ENCODE measurements around the gene ANGPTL8.

ANGPTL8 gene

GRCh38 chr19:11239377-11240000 lies at the start of gene ANGPTL8:
Gene ANGPTL8 (plus strand): TSS chr19:11239619. CDS start chr19:11239638, 19 bp downstream.
- no peak for DNase-seq

DNA sequence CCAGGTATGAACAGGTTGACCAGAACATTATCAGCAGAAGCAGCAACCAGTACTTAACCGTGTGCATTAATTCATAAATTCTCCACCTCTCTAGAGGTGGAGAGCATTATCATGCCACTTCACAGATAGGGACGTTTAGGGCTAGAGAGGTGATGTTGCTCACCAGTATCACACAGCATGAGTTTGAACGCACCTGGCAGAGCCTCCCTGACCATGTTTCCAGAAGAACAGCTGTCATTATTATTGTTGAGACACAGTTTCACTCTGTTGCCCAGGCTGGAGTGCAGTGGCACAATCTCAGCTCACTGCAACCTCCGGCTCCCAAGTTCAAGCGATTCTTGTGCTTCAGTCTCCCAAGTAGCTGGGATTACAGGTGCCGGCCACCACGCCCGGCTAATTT lies 48.9 kb upstream of the ANGPTL8 start:
- no peak for DNase-seq

DNA sequence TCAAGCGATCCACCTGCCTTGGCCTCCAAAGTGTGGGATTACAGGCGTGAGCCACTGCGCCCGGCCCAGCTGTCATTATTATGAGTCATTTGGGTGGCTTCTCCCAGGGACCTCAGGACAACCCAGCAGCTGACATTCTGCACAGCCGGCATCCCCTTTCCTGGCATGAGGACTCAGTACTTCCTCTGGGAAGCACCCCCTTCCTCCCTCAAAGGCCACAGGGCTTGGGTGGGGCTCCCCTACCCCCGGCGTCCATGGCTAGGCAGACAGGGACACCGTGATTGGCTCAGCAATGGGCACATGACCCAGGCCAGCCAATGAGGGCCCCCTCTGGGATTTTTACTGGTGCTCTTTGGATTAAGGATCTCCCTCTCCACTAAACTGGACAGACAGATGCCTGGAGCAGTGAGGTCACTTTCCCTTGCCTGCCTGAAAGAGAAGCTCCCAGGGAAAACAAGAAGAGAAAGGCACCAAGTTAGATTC lies 48.1 kb upstream of the ANGPTL8 start:
- DNase-seq, result no peak

DNA sequence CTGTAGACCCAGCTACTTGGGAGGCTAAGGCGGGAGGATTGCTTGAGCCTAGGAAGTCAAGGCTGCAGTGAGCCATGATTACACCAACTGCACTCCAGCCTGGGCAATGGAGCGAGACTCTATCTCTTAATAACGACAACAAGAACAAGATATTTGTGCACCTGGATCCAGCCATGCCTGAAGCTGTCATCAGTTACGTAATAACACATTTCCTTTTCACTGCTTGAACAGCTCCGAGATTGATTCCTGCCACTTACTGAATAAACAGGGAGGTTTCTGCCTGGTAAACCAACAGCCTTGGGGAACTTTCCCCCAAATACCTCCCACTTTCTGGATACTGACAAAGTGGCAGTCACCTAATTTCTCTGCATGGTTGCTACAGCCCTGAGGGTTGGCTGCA lies 47.5 kb upstream of the ANGPTL8 start:
- no peak for DNase-seq

DNA sequence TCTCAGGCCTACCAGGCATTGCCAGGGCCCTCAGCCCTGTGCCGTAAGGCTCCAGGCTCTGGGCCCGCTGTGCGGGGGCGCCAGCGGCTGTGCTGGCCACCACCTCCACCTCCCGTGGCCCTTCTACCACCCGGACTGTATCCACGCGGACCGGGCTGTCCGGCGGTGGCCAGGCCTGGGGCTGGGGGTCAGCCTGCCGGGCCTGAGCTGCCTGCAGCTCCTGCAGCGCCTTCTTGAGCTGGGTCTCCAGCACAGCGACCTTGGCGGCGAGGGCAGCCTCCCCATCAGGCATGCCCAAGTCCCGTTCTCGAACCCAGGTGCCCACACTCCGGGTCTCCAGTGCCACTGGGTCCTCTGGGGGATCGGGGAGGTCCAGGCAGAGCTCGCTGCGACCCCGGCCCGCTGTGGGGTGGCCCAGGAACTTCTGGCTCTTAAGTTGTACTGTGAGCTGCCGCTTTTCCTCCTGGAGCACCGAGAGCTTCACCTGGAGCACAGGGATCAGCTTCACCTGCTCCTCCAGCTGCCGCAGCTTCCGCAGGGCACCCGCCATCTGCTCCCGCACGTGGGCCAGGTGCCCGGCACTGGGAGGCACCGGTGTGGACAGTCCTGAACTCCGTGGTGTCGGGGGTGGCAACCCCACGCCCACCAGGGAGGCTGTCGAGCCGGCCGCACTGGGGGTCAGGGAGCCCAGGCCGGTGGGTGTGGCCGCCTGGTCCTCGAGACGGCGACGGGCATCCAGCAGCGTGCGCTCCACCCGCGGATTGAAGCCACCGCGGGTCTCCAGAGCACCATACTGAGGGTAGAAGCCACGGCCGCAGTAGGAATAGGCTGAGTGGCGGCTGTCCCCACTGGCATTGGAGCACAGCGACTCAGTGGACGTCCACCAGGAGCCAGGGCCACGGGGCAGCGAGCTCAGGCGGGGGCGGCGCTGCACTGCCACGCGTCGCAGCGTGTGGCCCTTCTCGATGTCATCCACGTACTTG lies 46.2 kb upstream of the ANGPTL8 start:
- DNase-seq, result no peak

GRCh38 chr19:11194173-11194572 lies 45.2 kb upstream of the ANGPTL8 start:
- DNase-seq, result no peak

DNA sequence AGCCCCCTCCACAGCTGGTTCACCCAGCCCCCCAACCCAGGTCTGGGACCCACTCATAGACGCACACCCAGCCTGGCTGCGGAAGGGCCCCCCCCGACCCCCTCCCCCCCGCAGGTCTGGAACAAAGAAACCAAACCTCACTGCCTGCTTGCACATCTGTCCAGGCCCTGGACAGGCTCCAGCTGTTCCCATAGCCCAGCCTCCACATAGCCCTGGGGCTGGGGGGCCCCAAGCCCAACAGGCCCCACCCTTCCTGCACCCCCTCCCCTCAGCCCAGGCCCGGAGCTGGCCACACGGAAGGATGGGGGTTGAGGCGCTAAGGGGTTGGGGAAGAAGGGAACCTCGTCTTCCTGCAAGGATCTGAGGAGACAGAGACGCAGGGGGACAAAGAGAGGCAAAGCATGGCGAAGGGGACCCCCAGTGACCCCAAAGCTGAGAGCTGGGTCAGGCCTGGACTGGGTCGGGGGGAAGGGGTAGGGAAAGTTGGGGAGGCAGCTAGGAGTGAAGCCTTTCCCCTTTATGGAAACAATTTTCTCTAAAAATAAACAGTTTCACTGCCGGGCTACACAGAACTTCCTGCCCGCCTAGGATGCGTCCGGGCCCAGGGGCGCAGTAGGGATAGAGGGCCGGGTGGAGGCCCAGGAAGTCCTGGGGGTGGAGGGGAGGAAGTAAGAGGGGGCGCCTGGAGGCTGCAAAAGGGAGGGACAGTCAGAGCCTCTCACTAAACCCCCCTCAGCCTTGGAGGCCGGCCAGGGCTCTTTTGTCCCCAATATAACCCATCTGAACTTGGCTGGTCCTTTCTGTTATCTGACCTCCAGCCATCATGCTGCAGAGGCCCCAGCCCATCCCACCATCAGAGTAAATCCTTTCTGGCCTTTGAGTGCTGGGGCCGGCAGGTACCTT lies 44.5 kb upstream of the ANGPTL8 start:
- no peak for DNase-seq

DNA sequence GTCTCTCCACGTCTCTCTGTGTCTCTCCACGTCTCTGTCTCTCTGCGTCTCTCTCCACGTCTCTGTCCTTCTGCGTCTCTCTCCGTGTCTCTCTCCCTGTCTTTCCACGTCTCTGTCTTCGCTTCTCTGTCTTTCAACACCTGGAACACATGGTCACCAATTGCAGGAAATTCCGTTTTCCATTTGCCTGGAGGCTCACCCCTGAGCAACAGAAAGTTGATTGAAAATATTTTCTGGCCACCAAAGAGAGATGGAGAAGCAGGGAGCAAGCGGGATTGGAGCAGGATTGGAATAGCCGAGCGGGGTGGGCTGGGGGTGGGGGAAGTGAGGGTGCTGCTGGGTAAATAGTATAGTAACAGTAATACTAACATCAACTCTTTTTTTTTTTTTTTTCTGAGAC lies 43.7 kb upstream of the ANGPTL8 start:
- no peak for DNase-seq

GRCh38 chr19:11196406-11197287 lies 42.8 kb upstream of the ANGPTL8 start:
- no peak for DNase-seq

DNA sequence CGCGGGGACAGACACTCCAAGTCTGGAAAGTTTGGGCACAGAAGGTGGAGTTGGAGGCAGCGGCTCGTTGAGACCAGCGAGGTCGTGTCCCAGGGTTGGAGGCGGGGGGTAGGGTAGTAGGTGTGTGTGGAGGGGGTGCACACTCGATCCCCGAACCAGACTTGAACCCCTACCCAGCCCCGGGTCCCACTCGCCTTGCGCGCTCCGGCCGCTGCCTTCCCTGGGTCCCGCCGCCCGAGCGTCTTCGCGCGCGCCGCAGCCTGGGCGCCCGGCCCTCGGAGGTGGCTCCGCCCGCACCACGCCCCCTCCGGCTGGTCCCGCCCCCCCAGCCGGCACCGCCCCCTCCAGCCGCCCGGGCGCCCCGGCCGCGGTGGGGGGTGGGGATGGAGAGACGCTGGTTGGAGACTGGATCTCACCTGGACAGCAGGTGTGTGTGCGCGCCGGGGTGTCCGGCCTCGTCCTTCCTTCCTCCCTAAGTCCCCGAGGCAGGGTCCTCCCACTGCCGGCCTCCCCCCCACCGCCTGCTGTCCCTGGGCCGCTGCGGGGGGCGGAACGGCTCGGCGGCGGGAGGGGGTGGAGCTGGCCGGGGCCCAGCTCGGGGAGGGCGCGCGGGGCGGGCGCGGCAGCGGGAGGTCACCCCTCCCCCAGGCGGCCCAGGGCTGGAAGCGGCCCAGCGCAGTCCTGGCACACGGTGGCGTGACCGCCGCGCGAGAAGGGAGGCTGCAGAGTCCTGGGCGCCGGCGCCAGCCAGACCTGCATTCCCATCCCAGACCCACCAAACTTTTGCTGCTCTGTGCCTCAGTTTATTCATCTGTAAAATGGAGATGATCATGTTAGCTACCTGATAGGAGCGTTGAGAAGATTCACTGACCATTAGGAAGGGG lies 41.9 kb upstream of the ANGPTL8 start, which contains the start of gene KANK2:
KANK2 (minus strand) TSS at position 255 of the 884 bp plus-strand sequence. CDS start 3,034 bp downstream, outside the sequence.
- peak; percentile 58 to 73 for DNase-seq

- no peak for DNase-seq
These were observed 41.3 kb upstream of the ANGPTL8 start for GRCh38 chr19:11198175-11198534.

DNA sequence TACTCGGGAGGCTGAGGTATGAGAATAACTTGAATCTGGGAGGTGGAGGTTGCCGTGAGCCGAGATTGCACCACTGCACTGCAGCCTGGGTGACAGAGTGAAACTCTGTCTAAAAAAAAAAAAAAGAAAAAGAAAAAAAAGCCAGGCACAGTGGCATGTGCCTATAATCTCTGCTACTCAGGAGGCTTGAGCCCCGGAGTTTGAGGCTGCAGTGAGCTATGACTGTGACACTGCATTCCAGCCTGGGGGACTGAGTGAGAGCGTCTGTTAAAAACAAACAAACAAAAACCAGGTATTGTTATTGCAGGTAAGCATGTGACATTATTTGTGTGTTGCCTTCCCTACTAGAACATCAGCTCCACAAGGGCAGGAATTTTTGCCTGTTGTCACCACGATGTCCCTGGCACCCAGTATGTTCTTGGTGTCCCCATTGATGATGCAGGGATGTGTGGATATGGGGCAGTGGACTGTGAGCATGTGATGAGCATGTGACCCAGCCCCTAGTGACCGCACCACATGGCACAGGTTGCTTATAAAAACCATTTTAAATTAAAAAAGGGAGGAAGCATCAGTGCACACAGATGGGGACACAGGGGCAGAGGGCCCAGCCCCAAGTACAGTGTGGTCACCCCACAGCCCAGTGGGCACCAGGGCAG lies 40.5 kb upstream of the ANGPTL8 start:
- no peak for DNase-seq

DNA sequence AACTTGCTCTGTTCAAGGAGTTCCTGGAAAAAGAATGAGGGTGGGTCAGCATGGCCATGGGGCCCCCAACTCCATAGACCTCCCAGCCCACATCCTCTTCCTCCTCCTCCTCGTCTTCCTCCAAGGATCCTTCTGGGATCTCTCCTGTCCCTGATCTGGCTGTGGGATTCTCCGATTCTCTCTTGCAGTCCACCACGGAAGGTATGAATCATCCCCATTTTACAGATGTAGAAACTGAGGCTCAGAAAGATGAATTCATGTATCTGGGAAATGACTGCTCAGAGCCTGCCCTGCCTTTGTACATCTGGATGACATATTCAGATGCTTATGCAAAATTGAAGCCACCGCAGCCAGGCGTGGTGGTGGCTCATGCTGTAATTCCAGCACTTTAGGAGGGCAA lies 39.9 kb upstream of the ANGPTL8 start:
- no peak for DNase-seq

- DNase-seq, result no peak
These were observed 39.3 kb upstream of the ANGPTL8 start for GRCh38 chr19:11200015-11200574.

DNA sequence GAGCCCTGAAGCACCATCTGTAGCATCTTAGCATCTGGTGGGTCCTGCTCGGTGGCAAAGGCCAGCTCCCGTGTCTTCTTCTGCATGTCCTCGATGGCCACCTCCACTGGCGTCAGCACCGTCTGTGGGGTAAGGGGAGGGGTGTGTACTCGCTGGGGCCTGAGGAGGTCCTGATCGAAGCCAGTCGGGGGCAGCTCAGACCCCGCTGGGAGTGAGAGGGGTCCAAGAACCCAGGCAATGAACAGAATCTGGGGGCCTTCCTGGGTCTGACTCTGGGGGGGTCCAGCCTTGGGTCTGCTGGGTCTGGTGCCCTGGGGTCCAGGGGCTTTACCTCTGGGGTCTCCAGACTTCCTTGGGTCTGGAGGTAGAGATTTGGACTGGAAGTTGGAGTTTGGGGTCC lies 38.5 kb upstream of the ANGPTL8 start:
- DNase-seq, result no peak

DNA sequence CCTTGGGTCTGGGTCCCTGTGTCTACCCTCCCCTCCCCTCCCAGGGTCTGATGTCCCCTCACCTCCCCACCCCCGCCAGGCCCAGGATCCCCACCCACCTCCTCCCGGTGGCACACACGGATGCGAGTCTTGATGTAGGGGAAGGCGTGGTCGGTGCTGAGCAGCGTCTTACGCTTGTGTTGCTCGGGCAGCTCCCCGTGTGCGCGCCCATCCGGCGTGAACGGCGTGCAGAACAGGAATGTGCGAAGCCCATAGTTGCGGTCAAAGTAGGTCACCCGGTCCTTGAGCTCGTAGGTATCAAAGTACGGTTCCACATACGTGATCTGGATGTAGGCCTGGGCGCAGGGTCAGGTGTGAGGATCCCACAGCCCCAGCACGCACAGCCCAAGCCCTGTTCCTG lies 37.6 kb upstream of the ANGPTL8 start:
- no peak for DNase-seq

- no peak for DNase-seq
These were observed 36.8 kb upstream of the ANGPTL8 start for GRCh38 chr19:11202488-11203193.

- peak in 1 of 2 experiments; percentile 6 for DNase-seq
These were observed 36.0 kb upstream of the ANGPTL8 start for GRCh38 chr19:11203194-11204075.

Measured in NCI-H1930 (cell line).